Thyroid gland (tissue), 4 donors: ENCODE results near the gene CHSY1.

ENCODE experiments used
- POLR2A ChIP-seq, 2 donors: fragments of 450-650 bp; IDR thresholded peaks; one replicate each; pipeline ENCODE4 v1.6.1; 2017; ENCODE audit warnings: antibody characterized with exemption in 2 of 2, mild to moderate bottlenecking in 2 of 2, moderate library complexity in 1 of 2
- TF ChIP-seq, protein P1 (sequence below), 6 experiments: fragments of 200-600 bp in 3 of 6; fragments of 450-650 bp in 3 of 6; sonication (generic) in 3 of 6; IDR thresholded peaks; one replicate each; pipeline ENCODE4 v1.5.1; 2016 to 2019; ENCODE audit warnings: antibody characterized with exemption in 6 of 6, mild to moderate bottlenecking in 2 of 6, inconsistent platforms in 1 of 6, moderate library complexity in 1 of 6

DNA sequence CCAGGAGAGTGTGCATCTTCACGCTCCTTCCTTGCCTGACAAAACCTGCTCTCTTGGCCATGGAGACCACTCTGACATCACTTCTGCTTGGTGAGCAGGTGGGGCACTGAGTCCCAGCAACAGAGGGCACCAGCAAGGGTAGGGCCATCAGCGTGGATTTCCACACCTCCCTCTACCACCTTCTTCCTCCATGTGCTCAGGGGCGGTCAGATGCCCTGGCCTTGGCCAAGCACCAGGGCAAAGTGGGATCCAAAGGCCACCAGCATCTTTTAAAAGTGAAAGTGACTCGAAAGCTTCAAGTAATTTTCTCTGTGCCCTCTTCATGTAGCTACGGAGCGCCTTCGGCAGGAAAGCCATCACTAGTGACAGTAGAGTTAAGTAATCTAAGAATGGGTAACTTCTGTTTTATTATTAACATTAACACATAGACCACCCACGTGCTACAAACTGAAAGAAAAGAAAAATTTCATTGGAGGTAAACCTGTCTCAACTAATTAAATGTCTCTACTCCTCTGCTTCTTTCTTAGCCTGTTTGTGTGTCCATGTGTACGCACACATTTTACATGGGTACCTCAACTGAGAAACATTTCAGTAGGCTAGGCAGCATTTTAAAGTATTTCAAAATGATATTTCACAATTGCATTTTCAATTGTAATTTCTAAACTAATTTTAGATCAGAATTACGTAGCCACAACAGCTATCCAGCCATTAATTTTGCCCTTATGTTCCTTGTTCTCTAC lies 57.9 kb downstream of the CHSY1 start:
- TF ChIP-seq, protein P1, sequence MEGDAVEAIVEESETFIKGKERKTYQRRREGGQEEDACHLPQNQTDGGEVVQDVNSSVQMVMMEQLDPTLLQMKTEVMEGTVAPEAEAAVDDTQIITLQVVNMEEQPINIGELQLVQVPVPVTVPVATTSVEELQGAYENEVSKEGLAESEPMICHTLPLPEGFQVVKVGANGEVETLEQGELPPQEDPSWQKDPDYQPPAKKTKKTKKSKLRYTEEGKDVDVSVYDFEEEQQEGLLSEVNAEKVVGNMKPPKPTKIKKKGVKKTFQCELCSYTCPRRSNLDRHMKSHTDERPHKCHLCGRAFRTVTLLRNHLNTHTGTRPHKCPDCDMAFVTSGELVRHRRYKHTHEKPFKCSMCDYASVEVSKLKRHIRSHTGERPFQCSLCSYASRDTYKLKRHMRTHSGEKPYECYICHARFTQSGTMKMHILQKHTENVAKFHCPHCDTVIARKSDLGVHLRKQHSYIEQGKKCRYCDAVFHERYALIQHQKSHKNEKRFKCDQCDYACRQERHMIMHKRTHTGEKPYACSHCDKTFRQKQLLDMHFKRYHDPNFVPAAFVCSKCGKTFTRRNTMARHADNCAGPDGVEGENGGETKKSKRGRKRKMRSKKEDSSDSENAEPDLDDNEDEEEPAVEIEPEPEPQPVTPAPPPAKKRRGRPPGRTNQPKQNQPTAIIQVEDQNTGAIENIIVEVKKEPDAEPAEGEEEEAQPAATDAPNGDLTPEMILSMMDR (IDR thresholded peaks at IDR 0.05), result no peak
- TF ChIP-seq POLR2A (IDR thresholded peaks at IDR 0.05), result no peak
